Activated T-helper 17 cell treated with anti-CD3 and anti-CD28 coated beads, Interleukin-2, amount 50 U/mL, for 72 hours (primary cell): ENCODE data around the gene NADK2. TPM values are rescaled to one million over a fixed set of nuclear protein-coding genes. Genes with fewer than 3 reads are reported as not detected.

ENCODE experiments used
- ATAC-seq: fragments of 150-1000 bp; cut with Tn5 transposase; replicated peaks from 2 replicates; pipeline ENCODE4 v1.10.0; 2021; ENCODE audit warnings: mild to moderate bottlenecking, moderate library complexity
- H3K27ac Mint-ChIP-seq: one replicate; pipeline ENCODE4 v1.8.0; 2022; ENCODE audit warnings: mixed read lengths
- H3K27me3 Mint-ChIP-seq: one replicate; pipeline ENCODE4 v1.8.0; 2022; ENCODE audit warnings: mixed read lengths
- H3K36me3 Mint-ChIP-seq: one replicate; pipeline ENCODE4 v1.8.0; 2022; ENCODE audit warnings: low read depth, mild to moderate bottlenecking, mixed read lengths
- H3K4me1 Mint-ChIP-seq: one replicate; pipeline ENCODE4 v1.8.0; 2022; ENCODE audit warnings: mixed read lengths
- H3K4me3 Mint-ChIP-seq: one replicate; pipeline ENCODE4 v1.8.0; 2022; ENCODE audit warnings: mild to moderate bottlenecking, mixed read lengths
- H3K9me3 Mint-ChIP-seq: one replicate; pipeline ENCODE4 v1.8.0; 2022; ENCODE audit warnings: mixed read lengths
- total RNA-seq, 2 donors: library from RNA; stranded (reverse); gene quantifications; one replicate each; pipeline ENCODE4 v1.2.3, GENCODE V29; 2022

The NADK2 gene
- total RNA-seq, 2 donors from 2014 or later, result 7.2 to 11.0 TPM

DNA sequence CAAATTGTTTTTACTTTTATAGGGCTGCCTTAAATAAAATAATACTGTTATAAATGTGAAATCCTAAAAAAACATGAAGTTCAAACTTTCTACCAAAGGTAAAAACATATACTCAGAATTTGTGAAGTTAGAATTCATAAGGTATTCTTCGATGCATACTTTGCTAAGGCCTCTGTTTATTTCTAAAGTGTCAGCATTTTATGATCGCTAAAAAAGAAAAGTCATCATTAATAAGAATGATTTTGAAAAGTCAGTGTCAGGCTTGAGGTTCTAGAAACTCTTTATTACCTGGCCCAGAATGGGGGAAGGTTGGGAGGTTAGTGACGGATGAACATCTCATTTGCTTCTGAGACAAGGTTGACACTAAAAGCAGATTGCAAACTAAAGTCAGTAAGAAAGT is 26.2 kb upstream of the NADK2 start:
- Mint-ChIP-seq H3K9me3 (no peaks in the 10 kb centered on the region), H3K4me3 (no peak overlapping the region), H3K36me3 (no peaks in the 10 kb centered on the region), H3K27ac (no peak overlapping the region), H3K27me3 (peaks cover 16% of the 10 kb centered on the region), H3K4me1 (no peaks in the 10 kb centered on the region)
- no peak for ATAC-seq

DNA sequence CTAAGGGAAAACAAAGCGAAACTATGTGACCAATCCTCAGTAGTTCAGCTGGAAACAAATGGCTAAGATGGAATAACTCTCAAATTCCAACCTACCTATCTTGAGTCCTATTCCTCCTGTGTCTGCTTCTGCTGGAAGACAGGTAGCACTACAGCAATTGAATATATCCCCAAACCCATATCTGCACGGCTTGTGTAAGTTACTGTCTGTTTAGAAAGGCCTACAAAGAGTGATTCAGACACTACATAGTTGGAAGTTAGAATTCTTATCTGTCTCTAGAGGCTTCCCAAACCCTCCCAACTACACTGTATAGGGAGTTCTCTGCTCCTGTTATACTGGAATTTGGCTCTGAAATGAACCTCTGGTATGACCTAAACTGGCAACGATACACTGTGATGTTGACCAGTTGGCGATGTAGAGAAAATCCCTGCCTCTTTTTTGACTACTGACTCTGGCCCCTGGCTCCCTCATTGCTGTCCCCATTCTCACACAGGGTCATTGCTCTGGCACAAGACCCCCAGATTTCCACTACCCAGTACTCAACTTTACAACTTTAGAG is 22.6 kb upstream of the NADK2 start:
- Mint-ChIP-seq H3K4me1 (no peaks in the 10 kb centered on the region), H3K27me3 (peaks cover 24% of the 10 kb centered on the region), H3K9me3 (no peaks in the 10 kb centered on the region), H3K27ac (no peak overlapping the region), H3K36me3 (no peaks in the 10 kb centered on the region), H3K4me3 (no peak overlapping the region)
- no peak for ATAC-seq

DNA sequence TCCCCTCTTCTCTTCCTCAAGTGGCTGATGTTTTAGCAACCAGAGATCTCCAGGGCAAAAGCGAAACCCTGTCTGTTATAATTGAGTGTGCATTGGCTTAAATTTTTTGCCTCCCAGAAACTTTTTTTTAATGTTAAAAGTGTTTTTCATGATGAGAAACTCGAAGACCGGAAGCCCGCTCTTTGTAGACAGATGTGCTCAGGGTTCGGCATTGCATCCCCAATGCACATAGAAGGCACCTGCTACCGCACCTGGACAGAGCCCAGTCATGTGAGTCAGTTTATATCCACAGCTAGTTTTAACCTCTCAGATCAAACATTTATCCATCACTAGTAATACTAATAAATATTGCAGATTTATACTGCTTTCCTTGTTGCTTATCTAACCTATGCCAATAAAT is 19.5 kb upstream of the NADK2 start:
- Mint-ChIP-seq H3K36me3 (no peaks in the 10 kb centered on the region), H3K27me3 (peaks cover 27% of the 10 kb centered on the region), H3K9me3 (no peaks in the 10 kb centered on the region), H3K4me1 (no peaks in the 10 kb centered on the region), H3K27ac (no peak overlapping the region), H3K4me3 (no peak overlapping the region)
- ATAC-seq, result no peak

DNA sequence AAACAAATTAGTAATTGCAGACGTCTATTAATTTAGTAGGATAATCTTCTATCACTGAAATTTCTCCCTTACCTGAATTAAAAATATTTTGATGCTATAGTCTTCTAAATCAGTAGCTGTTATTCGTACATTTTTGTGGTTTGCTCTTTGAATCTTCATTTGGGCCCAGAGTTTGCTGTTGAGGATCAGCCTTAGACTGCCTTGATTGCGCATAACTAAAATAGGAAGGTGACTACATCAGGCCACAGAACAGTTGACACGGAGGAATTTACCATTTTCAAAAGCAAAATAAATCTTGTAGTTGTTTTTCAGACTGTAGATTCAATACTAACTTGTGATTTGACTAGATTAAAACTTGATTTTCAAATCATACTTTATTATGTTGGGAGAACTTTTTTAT is 11.8 kb upstream of the NADK2 start:
- no peaks in the 10 kb centered on the region for H3K4me1 Mint-ChIP-seq
- no peak overlapping the region for H3K4me3 Mint-ChIP-seq
- H3K27ac Mint-ChIP-seq, result no peak overlapping the region
- no peaks in the 10 kb centered on the region for H3K36me3 Mint-ChIP-seq
- peaks cover 6% of the 10 kb centered on the region for H3K27me3 Mint-ChIP-seq
- ATAC-seq, result no peak
- H3K9me3 Mint-ChIP-seq, result no peaks in the 10 kb centered on the region

DNA sequence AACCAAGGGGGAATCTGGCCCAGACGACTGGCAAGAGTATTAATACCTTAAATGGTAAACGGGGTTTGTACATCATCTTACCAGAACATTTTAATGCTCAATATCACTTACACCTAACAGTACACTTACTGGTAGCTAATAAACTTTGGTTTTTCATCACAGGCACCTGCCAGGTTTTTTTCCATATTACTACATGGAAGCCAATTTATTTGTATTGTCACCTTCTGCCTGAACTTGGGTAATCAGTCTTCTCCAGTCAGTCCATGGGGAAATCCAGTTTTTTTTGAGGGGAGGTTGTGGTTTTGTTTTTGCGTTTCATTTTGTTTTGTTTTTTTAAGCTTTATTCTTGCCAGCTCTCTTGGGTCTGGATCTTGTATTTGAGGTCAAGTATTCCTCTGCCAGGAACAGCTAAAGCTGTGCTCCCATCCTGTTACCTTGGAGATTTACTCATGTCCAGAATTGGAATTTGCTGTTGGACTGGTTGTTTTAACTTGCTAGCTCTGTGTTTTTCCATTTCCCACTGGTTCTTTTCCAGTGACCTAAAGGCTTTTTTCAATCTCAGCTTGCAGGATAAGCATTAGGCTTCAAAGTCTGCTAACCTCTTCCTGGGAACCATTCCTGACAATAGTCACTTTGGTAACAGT is 11.1 kb upstream of the NADK2 start:
- H3K4me1 Mint-ChIP-seq, result no peaks in the 10 kb centered on the region
- H3K36me3 Mint-ChIP-seq, result no peaks in the 10 kb centered on the region
- H3K27me3 Mint-ChIP-seq, result peaks cover 10% of the 10 kb centered on the region
- no peaks in the 10 kb centered on the region for H3K9me3 Mint-ChIP-seq
- ATAC-seq, result no peak
- H3K4me3 Mint-ChIP-seq, result no peak overlapping the region
- no peak overlapping the region for H3K27ac Mint-ChIP-seq

DNA sequence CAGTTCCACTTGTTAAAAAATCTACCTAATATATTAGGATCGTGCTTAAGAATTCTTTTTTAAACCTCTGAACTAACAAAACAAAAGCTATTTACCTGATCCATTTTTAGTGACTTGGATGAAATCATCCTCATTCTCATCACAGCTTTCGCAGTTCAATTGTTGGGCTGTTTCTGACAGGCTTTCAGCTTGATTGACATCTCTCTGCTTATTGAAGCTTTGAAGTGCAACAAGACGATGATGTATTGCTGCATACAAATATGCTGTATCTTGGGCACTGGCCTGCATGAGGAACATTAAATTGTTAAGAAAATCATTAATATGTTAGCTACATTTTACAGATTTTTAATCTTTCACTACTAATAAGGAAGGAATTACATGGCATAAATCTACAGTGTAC is 9.5 kb upstream of the NADK2 start:
- Mint-ChIP-seq H3K4me1 (no peaks in the 10 kb centered on the region), H3K9me3 (no peaks in the 10 kb centered on the region), H3K4me3 (no peak overlapping the region), H3K27me3 (peaks cover 8% of the 10 kb centered on the region), H3K36me3 (no peaks in the 10 kb centered on the region), H3K27ac (no peak overlapping the region)
- ATAC-seq, result no peak

DNA sequence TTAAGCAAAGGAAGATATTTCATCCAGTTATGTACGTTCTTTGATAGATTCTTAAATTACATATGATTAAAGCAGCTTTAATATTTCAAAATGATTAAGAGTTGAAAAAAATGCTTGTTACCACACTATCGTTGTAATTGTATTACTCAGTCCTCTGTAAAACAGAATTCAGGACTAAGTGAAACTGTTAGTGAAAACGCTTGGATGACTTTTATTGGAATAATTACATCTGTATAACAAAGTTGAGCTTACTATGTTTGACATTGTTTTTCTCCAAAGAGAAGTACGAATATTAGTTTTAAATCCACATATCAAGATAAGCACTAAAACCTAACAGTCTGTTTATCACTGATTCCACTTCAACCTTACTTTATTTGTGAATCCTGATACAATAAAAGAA is 8.7 kb upstream of the NADK2 start:
- no peaks in the 10 kb centered on the region for H3K36me3 Mint-ChIP-seq
- H3K4me1 Mint-ChIP-seq, result no peaks in the 10 kb centered on the region
- ATAC-seq, result no peak
- H3K4me3 Mint-ChIP-seq, result no peak overlapping the region
- no peaks in the 10 kb centered on the region for H3K9me3 Mint-ChIP-seq
- no peak overlapping the region for H3K27ac Mint-ChIP-seq
- peaks cover 8% of the 10 kb centered on the region for H3K27me3 Mint-ChIP-seq

DNA sequence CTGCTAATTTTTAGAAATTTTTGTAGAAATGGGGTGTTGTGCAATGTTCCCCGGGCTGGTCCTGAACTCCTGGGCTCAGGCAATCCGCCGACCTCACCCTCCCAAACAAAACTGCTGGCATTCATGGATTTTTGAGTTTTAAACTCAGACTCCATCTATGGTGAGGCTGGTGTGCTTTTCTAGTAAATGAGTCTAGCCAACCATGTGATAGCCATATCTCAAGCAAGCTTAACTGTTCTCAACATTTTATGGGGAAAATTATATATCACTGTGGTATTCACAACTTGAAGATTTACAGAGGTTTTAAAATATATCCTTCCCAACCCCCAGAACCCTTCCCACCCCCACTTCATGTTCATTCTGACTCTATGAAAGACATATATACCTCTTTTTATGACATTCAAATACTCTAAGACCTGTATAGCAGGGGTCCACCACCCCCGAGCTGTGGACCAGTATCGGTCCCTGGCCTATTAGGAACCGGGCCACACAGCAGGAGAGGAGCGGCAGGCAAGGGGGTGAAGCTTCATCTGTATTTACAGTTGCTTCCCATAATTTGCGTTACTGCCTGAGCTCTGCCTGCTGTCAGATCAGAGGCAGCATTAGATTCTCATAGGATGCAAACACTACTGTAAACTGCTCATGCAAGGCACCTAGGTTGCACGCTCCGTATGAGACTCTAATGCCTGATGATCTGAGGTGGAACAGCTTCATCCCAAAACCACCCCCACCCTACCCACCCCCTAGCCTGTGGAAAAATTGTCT is 4.5 kb upstream of the NADK2 start:
- H3K36me3 Mint-ChIP-seq, result no peaks in the 10 kb centered on the region
- H3K9me3 Mint-ChIP-seq, result no peaks in the 10 kb centered on the region
- no peak overlapping the region for H3K27ac Mint-ChIP-seq
- no peak overlapping the region for H3K4me3 Mint-ChIP-seq
- no peak for ATAC-seq
- H3K27me3 Mint-ChIP-seq, result peaks cover 8% of the 10 kb centered on the region
- peaks cover 6% of the 10 kb centered on the region for H3K4me1 Mint-ChIP-seq

DNA sequence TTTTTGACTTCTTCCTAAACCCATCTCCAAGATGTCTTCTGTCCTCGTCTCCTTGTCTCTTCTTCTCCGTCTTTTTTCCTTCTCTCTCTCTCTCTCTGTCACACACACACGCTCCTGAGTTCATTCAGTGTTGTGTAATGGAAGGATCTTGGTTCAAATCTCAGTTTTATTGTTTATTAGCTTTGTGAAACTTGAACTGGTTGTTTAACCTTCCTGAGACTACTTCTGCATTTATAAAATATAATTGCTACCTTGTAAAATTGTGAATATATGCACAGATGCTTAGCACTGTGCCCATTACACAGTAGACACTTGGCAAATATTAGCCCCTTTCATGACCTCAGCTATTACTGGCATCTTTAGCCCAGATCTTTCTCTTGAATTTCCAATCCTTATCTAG is 2.4 kb upstream of the NADK2 start:
- ATAC-seq, result no peak
- H3K4me3 Mint-ChIP-seq, result peak overlapping the region; percentile 84
- H3K9me3 Mint-ChIP-seq, result no peaks in the 10 kb centered on the region
- H3K36me3 Mint-ChIP-seq, result no peaks in the 10 kb centered on the region
- peaks cover 5% of the 10 kb centered on the region for H3K27me3 Mint-ChIP-seq
- peaks cover 18% of the 10 kb centered on the region for H3K4me1 Mint-ChIP-seq
- H3K27ac Mint-ChIP-seq, result no peak overlapping the region

DNA sequence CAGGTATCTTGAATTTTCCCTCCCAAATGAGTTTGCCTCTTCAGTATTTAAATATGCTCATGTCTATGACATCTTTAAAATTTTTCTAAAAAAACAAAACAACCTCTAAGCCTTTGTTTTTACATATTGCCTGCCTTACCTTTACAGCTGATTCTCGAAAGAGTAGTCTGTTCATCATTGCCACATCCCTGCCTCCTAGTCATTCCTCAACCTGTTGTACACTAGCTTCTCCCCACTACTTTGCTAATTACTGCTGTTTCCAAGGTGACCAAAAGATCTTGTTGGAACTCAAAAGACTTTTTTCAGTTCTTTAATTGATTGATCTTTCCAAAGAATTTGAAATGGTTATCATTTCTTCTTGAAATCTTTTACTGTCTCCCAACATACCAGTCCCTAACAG is 1.9 kb upstream of the NADK2 start:
- Mint-ChIP-seq H3K9me3 (no peaks in the 10 kb centered on the region), H3K27ac (no peak overlapping the region), H3K27me3 (peaks cover 5% of the 10 kb centered on the region)

DNA sequence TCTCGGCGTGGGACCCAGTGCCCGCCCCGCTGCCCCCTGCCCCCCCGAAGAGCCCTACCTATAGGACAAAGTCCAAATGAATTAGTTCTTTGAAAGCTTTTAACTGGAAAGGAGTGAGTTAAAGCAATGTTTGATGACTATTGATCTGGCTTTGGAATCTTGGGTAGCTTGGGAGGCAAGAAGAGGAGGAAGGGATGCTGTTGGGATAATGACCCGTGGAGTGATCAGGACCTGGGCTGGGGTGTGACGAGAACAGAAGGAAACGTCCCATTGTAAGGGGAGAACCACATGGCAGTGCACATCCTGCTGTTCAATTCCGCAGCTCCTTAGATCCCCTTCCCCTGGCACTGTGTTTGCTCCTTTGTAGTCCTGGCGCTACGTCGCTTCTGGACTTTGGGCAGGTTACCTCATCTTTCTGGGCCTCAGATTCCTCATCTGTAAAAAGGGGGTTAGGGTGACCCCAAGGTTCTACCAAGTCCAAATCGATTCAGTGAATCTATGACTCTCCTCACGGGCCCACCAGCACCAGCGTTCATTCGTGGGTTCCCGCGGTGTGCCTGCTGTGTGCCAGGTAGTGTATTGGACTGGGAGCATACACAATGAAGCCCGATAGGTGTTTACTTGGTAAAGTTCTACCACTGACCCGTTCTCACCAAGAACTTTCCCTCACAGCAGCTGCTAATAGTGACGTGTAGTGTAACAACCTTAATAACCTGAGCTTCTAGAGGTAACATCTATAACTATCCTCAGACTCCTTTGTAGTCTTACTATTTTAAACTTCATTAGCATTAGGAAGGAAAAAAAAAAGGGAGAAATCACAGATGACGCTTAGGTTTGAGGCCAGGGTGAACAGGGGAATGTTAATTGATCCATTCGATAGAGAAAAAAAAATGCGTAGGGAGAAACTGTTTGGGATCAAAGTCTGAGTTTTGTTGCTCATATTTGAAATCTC is 1.1 kb upstream of the NADK2 start:
- Mint-ChIP-seq H3K4me3 (peak overlapping the region; percentile 84), H3K4me1 (peaks cover 25% of the 10 kb centered on the region), H3K27me3 (peaks cover under 1% of the 10 kb centered on the region), H3K36me3 (no peaks in the 10 kb centered on the region), H3K27ac (peak overlapping the region; percentile 93), H3K9me3 (no peaks in the 10 kb centered on the region)
- ATAC-seq, result no peak

More for the DNA sequence above, 1.9 kb upstream of the NADK2 start:
- Mint-ChIP-seq H3K4me3 (peak overlapping the region; percentile 84), H3K4me1 (peaks cover 22% of the 10 kb centered on the region), H3K36me3 (no peaks in the 10 kb centered on the region)
- ATAC-seq, result no peak

DNA sequence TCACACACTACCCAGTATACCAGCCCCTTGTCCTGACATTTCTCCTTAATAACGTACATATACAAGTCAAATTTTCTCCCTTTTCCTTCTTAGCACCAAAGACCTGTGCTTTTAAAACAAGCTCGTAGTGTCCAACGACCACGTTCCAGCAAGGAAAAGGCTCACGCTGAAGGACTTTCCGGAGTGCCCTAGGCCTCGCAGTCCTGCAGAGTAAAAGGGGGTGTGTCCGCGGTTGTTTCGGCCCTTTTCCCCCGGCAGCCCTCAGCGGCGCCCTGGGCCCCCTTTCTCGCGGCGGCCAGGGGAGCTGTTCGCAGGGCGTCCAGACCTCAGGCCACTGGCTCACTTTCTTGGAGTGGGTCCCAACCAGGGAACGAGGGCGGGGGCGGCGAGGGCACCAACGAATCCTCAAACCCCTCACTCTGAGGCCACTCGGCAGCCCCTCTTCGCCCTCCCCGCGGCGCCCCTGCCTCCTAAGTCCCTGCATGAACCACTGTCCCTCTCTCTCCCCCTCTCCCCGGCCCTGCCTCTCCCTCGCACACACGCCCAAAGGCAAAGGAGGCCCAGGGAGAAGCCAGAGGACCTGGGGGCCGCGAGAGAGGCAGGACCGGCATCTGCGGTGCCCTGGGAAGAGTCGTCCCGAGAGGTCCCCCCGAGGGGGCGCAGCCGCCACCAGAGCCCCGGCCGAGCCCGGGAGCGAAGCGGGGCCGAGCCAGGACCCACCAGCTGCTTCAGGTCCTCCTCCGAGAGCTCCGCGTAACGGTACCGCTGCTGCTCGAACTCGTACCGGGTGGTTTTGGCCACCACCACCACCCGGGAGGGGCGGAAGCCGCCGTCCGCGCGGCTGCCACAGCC is 720 bp downstream of the NADK2 start:
- ATAC-seq, result peak; percentile 2
- peak overlapping the region; percentile 71 for H3K4me3 Mint-ChIP-seq
- no peaks in the 10 kb centered on the region for H3K9me3 Mint-ChIP-seq

DNA sequence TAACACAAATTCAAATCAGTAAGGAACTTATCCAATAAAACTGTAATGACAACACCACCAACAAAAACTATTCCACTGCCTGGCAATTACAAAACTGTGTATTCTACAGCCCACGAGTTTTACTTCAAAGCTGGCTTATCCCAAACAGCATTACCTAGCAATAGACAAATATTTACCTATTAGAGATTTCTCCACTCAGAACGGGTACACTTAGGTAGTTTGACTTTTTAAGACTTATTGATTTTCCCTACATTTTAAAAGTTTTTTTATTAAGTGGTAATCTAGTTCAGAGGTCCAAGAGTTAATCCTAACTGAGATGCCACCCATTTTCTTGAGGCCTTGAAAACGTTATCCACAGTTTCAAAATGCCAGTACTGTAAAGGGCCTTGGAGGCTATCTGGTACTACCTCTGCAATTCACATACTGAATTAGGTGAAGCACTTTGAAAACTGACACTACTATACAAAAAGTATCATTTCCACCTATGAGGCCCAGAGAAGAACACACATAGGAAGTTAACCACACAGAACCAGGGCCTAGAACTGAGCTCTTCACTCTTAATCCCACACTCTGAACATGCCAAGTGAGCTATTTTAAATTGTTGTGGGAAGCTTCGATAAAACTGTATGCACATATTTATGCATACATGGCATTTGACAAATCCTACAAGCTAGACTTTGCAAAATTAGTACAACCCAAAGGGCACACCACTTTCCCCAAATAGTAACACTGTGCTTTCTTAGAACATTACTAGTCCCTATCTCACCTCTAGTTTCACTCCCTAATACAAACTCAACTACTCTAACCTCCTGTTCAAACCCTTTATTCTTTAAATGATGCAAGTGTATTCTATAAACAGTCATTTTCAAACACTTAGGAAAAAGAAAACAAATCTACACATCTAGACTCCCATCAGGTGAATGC is 2.1 kb downstream of the NADK2 start:
- Mint-ChIP-seq H3K27me3 (no peaks in the 10 kb centered on the region), H3K4me3 (peak overlapping the region; percentile 71)

More for the DNA sequence above, 720 bp downstream of the NADK2 start:
- H3K27me3 Mint-ChIP-seq, result no peaks in the 10 kb centered on the region
- H3K27ac Mint-ChIP-seq, result peak overlapping the region; percentile 18
- H3K36me3 Mint-ChIP-seq, result no peaks in the 10 kb centered on the region
- H3K4me1 Mint-ChIP-seq, result peaks cover 25% of the 10 kb centered on the region

More for the DNA sequence above, 2.1 kb downstream of the NADK2 start:
- no peaks in the 10 kb centered on the region for H3K36me3 Mint-ChIP-seq
- H3K27ac Mint-ChIP-seq, result peak overlapping the region; percentile 18
- no peak for ATAC-seq
- H3K9me3 Mint-ChIP-seq, result no peaks in the 10 kb centered on the region
- peaks cover 25% of the 10 kb centered on the region for H3K4me1 Mint-ChIP-seq
